GM06990 (cell line): ENCODE results near the gene KCMF1.

Experiments used
- DNase-seq: peaks from one replicate; pipeline ENCODE4 v3.0.0-alpha.2; 2011; ENCODE audit not compliant: insufficient read length; ENCODE audit errors: extremely low read depth
- H3K27me3 ChIP-seq: replicated peaks from 2 replicates; pipeline ENCODE4 v1.6.0; 2011; ENCODE audit warnings: low read length; ENCODE audit not compliant: control insufficient read depth, insufficient read depth
- H3K36me3 ChIP-seq: 2 replicates; pipeline ENCODE4 v1.5.1; 2011; ENCODE audit warnings: low read length; ENCODE audit not compliant: control insufficient read depth, insufficient read depth
- H3K4me3 ChIP-seq: replicated peaks from 2 replicates; pipeline ENCODE4 v1.5.1; 2011; ENCODE audit warnings: low read depth, mild to moderate bottlenecking, control low read depth, low read length
- TF ChIP-seq, protein P1 (sequence below): IDR thresholded peaks from 2 replicates; pipeline ENCODE4 v1.5.1; 2011; ENCODE audit warnings: low read length, control low read depth, mild to moderate bottlenecking, inconsistent platforms; ENCODE audit not compliant: insufficient read depth, poor library complexity, severe bottlenecking

The KCMF1 gene

GRCh38 chr2:85042330-85042729 is 71.4 kb downstream of the KCMF1 start:
- TF ChIP-seq, protein P1, sequence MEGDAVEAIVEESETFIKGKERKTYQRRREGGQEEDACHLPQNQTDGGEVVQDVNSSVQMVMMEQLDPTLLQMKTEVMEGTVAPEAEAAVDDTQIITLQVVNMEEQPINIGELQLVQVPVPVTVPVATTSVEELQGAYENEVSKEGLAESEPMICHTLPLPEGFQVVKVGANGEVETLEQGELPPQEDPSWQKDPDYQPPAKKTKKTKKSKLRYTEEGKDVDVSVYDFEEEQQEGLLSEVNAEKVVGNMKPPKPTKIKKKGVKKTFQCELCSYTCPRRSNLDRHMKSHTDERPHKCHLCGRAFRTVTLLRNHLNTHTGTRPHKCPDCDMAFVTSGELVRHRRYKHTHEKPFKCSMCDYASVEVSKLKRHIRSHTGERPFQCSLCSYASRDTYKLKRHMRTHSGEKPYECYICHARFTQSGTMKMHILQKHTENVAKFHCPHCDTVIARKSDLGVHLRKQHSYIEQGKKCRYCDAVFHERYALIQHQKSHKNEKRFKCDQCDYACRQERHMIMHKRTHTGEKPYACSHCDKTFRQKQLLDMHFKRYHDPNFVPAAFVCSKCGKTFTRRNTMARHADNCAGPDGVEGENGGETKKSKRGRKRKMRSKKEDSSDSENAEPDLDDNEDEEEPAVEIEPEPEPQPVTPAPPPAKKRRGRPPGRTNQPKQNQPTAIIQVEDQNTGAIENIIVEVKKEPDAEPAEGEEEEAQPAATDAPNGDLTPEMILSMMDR, result no peak
- DNase-seq, result no peak
- Histone ChIP-seq H3K27me3 (no peaks in the 10 kb centered on the region), H3K36me3 (peaks cover 4% of the 10 kb centered on the region), H3K4me3 (no peak overlapping the region)

GRCh38 chr2:85048534-85048933 is 77.6 kb downstream of the KCMF1 start:
- H3K4me3 ChIP-seq, result no peak overlapping the region
- peaks cover 7% of the 10 kb centered on the region for H3K36me3 ChIP-seq

GRCh38 chr2:85049236-85049635 is 78.3 kb downstream of the KCMF1 start:
- Histone ChIP-seq H3K4me3 (no peak overlapping the region), H3K27me3 (no peaks in the 10 kb centered on the region), H3K36me3 (peaks cover 7% of the 10 kb centered on the region)
- no peak for DNase-seq
- TF ChIP-seq, protein P1, result no peak

More at GRCh38 chr2:85048534-85048933, 77.6 kb downstream of the KCMF1 start:
- H3K27me3 ChIP-seq, result no peaks in the 10 kb centered on the region
- DNase-seq, result no peak
- TF ChIP-seq, protein P1, result no peak

DNA sequence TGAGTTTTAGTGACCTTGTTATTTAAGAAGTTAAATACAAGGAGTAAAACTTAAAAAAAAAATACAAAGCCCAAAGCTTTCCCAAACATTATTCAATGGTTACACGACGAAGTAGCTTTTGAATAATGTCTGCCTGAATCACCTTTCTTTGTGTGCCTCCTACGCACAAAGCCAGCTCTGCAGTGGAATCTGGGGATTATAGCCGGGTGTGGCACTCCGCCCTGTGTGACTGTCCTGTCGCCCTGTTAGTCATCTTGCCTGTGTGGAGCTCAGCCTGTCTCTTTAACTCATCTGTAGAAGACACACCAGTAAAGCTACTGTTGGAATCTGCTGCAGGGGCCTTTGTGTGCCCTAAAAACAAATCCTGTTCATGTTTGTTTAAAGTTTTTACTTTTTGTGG is 82.8 kb downstream of the KCMF1 start:
- TF ChIP-seq, protein P1, result no peak
- Histone ChIP-seq H3K4me3 (no peak overlapping the region), H3K27me3 (no peaks in the 10 kb centered on the region), H3K36me3 (peaks cover 4% of the 10 kb centered on the region)
- no peak for DNase-seq

GRCh38 chr2:85057226-85057962 is 86.4 kb downstream of the KCMF1 start:
- H3K36me3 ChIP-seq, result peaks cover 3% of the 10 kb centered on the region
- H3K4me3 ChIP-seq, result no peak overlapping the region
- H3K27me3 ChIP-seq, result no peaks in the 10 kb centered on the region
- DNase-seq, result no peak
- TF ChIP-seq, protein P1, result no peak
